OCI-LY3 (cell line): ENCODE data around the gene HIGD1A.

Source experiments
- H2AFZ ChIP-seq: fragments of 200-600, 300-600 bp; shearing (Covaris generic); 2 replicates; pipeline ENCODE4 v1.6.0; 2014; ENCODE audit warnings: antibody characterized with exemption, low read depth, low read length
- H3K27ac ChIP-seq: fragments of 200-600, 300-600 bp; sonication (generic); 2 replicates; pipeline ENCODE4 v1.5.1; 2014; ENCODE audit warnings: mild to moderate bottlenecking, low read length, moderate library complexity, mixed read lengths
- H3K27me3 ChIP-seq: fragments of 200-600, 300-600 bp; sonication (generic); 2 replicates; pipeline ENCODE4 v1.6.1; 2014; ENCODE audit warnings: low read depth, low read length, mixed read lengths
- H3K36me3 ChIP-seq: fragments of 200-600, 300-600 bp; sonication (generic); replicated peaks from 2 replicates; pipeline ENCODE3; 2014; ENCODE audit warnings: low read depth, low read length, mixed read lengths
- H3K4me1 ChIP-seq: fragments of 300-600, 200-600 bp; sonication (generic); 2 replicates; pipeline ENCODE4 v1.6.1; 2014; ENCODE audit warnings: low read length, mixed read lengths
- H3K4me2 ChIP-seq: fragments of 200-600, 300-600 bp; sonication (generic); 2 replicates; pipeline ENCODE4 v1.6.1; 2014; ENCODE audit warnings: low read length, mixed read lengths
- H3K4me3 ChIP-seq: fragments of 300-600, 200-600 bp; sonication (generic); 2 replicates; pipeline ENCODE4 v1.5.1; 2014; ENCODE audit warnings: antibody characterized with exemption, mild to moderate bottlenecking, low read length, moderate library complexity
- H3K79me2 ChIP-seq: fragments of 300-600, 200-600 bp; shearing (Covaris generic); 2 replicates; pipeline ENCODE4 v1.6.1; 2014; ENCODE audit warnings: mild to moderate bottlenecking, low read length, mixed read lengths
- H3K9ac ChIP-seq: fragments of 300-600, 200-600 bp; shearing (Covaris generic); 2 replicates; pipeline ENCODE4 v1.6.0; 2014; ENCODE audit warnings: mild to moderate bottlenecking, low read length, moderate library complexity
- H3K9me3 ChIP-seq: fragments of 200-600, 300-600 bp; shearing (Covaris generic); 2 replicates; pipeline ENCODE4 v1.6.1; 2014; ENCODE audit warnings: low read length, mixed read lengths; ENCODE audit not compliant: insufficient read depth
- H4K20me1 ChIP-seq: fragments of 200-600, 300-600 bp; sonication (generic); 2 replicates; pipeline ENCODE4 v1.6.1; 2016; ENCODE audit warnings: low read length, mixed read lengths; ENCODE audit not compliant: insufficient read depth
- EZH2phosphoT487 ChIP-seq: fragments of 200-600 bp; shearing (Covaris generic); IDR thresholded peaks from 2 replicates; pipeline ENCODE4 v1.6.1; 2018; ENCODE audit warnings: antibody characterized with exemption, mixed run types, low read depth
- TF ChIP-seq, protein P1 (sequence below): fragments of 200-600, 300-600 bp; sonication (generic); IDR thresholded peaks from 2 replicates; pipeline ENCODE4 v1.5.1; 2014; ENCODE audit warnings: antibody characterized with exemption, low read length, low read depth

HIGD1A gene

DNA sequence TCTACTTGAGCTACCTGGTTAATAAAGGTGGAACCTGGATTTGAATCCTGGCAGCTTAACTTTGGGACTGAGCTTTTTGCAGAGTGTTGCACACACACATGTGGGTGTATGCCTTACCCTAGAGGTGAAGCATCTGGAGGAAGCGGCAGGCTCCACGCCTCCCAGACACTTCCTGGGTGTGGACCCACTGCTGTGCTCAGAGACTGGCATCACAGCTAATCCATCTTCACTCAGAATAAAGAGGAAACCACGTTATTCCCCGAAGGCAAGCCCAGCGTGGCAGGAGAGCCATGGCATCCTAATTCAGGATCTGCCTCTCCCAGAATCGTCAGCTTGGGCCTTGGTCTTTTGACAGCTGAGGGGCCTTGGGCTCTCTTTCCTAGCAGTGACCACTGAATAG is 56.7 kb downstream of the HIGD1A start:
- Histone ChIP-seq H3K79me2 (no peaks in the 10 kb centered on the region), H3K9me3 (no peaks in the 10 kb centered on the region), H3K4me2 (no peak overlapping the region), H3K27me3 (no peaks in the 10 kb centered on the region), H3K36me3 (no peaks in the 10 kb centered on the region), H3K4me3 (no peak overlapping the region), H2AFZ (no peak overlapping the region), H3K4me1 (peaks cover 3% of the 10 kb centered on the region; the same call in 1 of the 2 replicates), H3K27ac (no peak overlapping the region), H3K9ac (no peak overlapping the region), H4K20me1 (no peaks in the 10 kb centered on the region)
- no peak for TF ChIP-seq EZH2phosphoT487
- TF ChIP-seq, protein P1, sequence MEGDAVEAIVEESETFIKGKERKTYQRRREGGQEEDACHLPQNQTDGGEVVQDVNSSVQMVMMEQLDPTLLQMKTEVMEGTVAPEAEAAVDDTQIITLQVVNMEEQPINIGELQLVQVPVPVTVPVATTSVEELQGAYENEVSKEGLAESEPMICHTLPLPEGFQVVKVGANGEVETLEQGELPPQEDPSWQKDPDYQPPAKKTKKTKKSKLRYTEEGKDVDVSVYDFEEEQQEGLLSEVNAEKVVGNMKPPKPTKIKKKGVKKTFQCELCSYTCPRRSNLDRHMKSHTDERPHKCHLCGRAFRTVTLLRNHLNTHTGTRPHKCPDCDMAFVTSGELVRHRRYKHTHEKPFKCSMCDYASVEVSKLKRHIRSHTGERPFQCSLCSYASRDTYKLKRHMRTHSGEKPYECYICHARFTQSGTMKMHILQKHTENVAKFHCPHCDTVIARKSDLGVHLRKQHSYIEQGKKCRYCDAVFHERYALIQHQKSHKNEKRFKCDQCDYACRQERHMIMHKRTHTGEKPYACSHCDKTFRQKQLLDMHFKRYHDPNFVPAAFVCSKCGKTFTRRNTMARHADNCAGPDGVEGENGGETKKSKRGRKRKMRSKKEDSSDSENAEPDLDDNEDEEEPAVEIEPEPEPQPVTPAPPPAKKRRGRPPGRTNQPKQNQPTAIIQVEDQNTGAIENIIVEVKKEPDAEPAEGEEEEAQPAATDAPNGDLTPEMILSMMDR: no peak

DNA sequence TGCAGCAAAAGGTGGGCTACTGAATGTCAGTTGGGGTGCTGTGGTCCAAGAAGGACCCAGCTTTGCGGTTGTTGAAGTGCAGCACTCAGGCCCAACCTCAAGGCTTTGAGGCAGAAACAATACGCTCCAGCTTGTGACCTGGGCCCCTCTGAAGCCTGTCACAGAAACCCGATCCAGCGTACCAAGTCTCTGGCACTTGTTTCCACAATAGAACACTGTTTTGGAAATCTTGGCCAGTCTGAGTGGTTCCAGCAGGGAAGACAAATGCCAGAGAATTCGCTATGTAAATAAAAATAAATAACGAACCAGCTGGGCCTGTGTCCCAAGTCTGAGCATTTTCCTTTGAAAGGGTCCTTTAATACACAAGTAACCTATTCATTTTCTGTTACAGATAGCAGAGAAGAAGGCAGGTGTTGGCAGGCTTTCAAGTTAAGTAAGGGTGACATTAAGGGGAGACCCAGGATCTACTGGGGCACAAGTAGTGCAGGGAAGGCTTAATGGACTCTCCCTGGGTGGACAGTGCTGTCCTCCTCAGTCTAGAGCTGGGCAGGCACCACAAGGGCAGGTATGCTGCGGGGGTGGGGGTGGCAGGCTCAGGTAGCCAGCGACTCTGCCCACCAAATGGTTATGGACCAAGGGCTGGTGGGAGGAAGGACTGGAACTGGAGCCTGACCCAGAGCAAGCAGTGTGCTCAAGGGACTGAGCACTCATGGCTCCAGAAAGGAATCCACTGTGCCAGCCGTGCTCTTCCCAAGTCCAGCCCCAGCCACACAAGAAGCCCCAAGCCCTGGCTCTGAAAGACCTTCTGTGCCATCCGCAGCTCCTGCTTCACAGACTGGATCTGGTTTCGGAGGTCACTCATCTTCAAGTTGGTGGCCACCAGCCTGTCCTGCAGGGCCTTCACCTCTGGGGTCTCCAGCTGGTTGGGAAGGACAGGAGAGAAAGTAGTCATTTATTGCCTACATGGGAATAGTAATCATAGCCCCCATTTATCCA is 57.5 kb downstream of the HIGD1A start:
- H3K4me1 ChIP-seq: peaks cover 3% of the 10 kb centered on the region; the same call in 1 of the 2 replicates
- H3K4me3 ChIP-seq: no peak overlapping the region
- H3K79me2 ChIP-seq: no peaks in the 10 kb centered on the region
- no peaks in the 10 kb centered on the region for H3K9me3 ChIP-seq
- no peak overlapping the region for H3K4me2 ChIP-seq
- no peaks in the 10 kb centered on the region for H3K27me3 ChIP-seq
- H3K27ac ChIP-seq: no peak overlapping the region
- no peak overlapping the region for H3K9ac ChIP-seq
- H2AFZ ChIP-seq: no peak overlapping the region
- no peaks in the 10 kb centered on the region for H4K20me1 ChIP-seq
- no peak for TF ChIP-seq EZH2phosphoT487
- TF ChIP-seq, protein P1: no peak
- no peaks in the 10 kb centered on the region for H3K36me3 ChIP-seq

DNA sequence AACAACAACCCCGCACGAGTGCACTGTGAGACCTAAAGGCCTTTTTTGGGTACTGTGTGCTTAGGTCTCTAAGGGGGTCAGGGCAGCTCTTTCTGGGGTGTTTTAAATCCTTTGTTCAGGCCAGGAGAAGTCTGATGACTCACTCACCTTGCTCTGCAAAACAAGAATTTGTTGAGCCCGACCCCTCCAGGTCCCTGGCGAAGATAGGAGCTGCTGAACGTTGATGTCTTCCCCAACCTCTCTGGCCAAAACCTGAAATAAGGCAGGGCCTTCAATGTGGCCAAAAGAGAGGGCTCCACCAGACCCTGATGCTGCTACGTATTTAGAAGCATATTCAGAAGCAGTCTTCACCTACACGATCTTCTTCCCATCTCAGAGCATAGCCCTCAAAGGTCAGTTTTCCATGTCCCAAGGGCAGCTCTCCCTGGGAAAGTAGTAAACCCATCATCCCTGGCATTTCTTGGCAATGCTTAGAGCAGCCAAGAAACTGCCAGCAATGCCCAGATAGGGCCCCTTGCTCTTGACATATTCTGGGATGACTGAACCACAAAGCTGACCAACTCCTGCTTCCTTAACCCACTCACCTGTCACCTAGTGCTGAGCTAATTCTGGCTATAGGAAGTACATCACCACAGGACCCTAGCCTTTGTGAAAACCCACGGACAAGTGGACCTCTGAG is 58.4 kb downstream of the HIGD1A start:
- Histone ChIP-seq H3K9ac (no peak overlapping the region), H3K79me2 (no peaks in the 10 kb centered on the region), H3K36me3 (no peaks in the 10 kb centered on the region), H2AFZ (no peak overlapping the region), H3K9me3 (no peaks in the 10 kb centered on the region), H3K4me1 (peaks cover 3% of the 10 kb centered on the region; the same call in 1 of the 2 replicates), H3K27ac (no peak overlapping the region), H3K4me3 (no peak overlapping the region), H4K20me1 (no peaks in the 10 kb centered on the region), H3K4me2 (no peak overlapping the region), H3K27me3 (no peaks in the 10 kb centered on the region)
- TF ChIP-seq EZH2phosphoT487: no peak
- TF ChIP-seq, protein P1: no peak

DNA sequence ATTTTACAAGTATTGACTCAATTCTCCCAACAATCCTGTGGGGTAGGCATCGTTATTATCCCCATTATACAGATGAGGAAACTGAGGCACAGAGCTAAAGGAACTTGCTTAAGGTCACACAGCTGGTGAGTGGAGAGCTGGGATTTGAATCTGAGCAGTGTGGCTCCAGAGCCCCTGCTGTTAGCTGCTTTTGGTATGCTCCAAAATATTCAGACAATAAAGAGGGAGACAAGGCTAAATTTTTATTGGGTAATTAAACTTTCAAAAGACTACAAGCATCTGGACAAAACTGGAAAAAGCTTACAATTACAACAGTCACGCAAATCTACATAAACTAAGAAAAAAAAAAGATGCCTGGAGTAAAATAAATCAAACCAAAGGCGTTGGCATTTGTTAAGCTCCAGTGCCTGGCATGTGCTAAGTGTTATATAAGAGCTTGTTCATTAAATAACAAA is 59.0 kb downstream of the HIGD1A start:
- 0 out of 2 replicates have a peak overlapping the region, but pooled peaks have one; percentile 61 for H3K4me2 ChIP-seq
- peaks cover 3% of the 10 kb centered on the region; the same call in 1 of the 2 replicates for H3K4me1 ChIP-seq
- no peaks in the 10 kb centered on the region for H3K27me3 ChIP-seq
- H2AFZ ChIP-seq: no peak overlapping the region
- H3K4me3 ChIP-seq: no peak overlapping the region
- no peaks in the 10 kb centered on the region for H4K20me1 ChIP-seq
- H3K27ac ChIP-seq: no peak overlapping the region
- no peak overlapping the region for H3K9ac ChIP-seq
- H3K36me3 ChIP-seq: no peaks in the 10 kb centered on the region
- no peaks in the 10 kb centered on the region for H3K9me3 ChIP-seq
- TF ChIP-seq, protein P1: no peak
- TF ChIP-seq EZH2phosphoT487: no peak
- no peaks in the 10 kb centered on the region for H3K79me2 ChIP-seq
